CD4-positive, alpha-beta T cell treated with Interleukin-1 beta for 1 hour (primary cell): ENCODE results near the gene CFAP58.
A peak's percentile ranks its signal among the peaks of the same experiment; 100 is the strongest.

Experiments used
- DNase-seq, 2 donors: peaks; one replicate each; pipeline ENCODE4 v3.0.0-alpha.2; 2020 to 2022

The CFAP58 gene

DNA sequence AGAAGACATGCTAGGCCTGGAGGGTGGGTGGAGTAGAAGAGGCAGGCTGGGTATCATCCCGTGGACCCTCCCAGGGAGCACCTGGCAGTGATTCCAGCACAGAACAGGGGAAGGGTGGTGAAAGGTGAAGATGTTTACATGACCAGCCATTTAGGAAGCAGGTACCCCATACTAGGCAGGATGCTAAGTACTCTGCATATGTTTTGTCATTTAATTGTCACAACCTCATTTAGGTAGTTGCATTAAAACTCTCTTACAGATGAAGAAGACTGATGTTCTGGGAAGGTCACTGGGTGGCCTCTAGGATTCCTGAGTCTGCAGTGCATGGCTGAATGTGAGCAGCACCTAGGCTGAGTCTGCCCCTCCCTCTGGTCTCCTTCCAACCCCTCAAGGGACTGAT lies 30.5 kb upstream of the CFAP58 start:
- no peak for DNase-seq

DNA sequence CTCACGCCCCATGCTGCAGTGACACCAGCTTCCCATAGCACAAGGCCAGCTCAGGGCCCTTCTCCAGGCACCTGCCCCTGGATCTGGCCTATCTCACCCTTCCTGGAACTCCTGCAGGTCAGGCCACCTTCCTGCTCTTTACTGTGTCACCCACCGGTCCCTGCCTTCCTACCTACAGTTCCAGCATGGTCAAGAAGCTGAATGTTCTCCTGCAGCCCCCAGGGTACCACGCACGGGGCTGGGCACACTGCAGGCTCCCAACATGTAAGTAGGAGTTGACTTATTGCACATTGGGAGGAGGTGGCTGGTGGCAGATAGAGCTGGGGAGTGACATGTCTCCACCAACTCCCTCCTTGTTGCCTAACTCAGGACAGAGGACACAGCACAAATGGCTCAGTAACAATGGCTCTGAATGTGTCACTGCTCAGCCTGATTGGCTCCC lies 29.9 kb upstream of the CFAP58 start:
- no peak for DNase-seq

DNA sequence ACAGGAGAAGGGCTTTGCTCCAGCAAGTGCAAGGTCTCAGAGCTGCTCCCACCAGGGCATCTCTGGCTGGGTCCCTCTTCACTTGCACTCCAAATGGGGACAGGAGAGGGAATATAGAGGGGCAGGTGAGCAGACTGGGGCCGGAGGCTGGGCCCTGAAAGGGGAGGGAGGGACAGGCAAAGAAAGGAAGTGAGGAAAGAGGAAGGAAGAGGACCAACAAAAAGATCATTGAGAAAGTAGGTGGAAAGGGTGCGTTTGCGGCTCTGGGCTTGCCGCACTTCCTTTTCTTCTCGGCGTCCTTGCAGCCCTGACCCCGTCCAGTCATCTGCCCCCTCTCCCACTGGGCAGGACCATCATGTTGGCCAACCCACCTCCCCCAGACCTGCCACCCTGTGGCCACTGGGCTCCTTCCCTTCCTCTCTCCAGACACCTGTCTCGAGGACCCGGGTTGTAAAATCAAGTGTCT lies 29.4 kb upstream of the CFAP58 start:
- DNase-seq, result peak in 1 of 2 donors; percentile 68

DNA sequence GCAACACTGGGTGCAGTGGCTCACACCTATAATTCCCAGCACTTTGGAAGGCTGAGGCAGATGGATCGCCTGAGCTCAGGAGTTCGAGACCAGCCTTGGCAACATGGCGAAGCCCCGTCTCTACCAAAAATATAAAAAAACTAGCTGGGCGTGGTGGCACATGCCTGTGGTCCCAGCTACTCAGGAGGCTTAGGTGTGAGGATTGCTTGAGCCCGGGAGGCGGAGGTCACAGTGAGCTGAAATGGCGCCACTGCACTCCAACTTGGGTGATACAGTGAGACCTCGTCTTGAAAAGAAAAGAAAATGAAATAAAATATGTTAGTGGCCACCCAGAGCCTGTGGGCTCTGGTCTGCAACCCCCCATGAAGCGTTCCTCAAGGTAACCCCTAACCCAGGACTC lies 28.7 kb upstream of the CFAP58 start:
- no peak for DNase-seq

DNA sequence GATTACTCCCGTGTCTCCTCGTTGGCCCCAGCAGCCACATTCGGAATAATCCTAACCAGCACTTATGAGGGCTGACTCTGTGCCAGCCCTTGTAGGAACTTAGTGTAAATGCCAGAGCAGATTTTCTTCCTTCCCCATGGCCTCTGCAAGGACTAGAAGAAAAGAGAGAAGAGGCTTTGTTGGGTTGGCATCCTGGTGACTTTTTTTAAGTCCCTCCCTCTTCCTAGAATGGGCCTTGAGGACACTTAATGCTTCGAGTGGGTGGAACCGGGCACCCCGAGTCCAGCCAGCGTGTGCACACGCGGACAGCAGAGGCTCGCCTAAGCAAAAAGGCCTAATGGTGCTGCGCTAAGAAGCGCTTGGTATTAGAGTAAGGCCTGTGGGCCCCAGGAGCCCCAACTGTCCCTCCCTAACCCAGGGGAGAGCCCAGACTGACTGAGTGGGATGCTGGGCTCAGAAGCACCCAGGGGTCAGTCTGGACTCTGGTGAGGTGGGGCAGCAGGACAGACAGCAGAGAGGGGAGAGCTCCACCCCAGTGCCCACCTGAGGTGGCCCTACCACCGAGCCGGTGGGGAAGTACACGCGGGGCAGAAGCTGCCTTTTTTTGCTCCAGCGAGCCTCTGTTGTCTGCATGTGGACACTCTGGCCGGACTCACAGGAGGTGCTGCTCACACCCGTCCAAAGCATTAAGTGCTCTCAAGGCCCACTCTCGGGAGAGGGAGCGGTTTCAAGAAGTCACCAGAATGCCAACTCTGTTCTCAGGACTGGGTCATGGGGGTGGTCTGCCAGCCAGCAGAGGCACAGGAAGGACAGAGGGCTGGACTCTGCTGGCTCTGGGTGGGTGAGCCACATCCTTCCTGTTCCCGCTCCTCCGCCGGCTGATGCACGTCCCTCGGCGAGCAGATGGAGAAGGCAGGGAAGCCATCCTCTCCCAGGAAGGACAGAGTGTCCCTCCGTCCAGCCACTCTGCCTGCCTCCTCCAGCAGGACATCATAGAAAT lies 27.9 kb upstream of the CFAP58 start:
- no peak for DNase-seq

DNA sequence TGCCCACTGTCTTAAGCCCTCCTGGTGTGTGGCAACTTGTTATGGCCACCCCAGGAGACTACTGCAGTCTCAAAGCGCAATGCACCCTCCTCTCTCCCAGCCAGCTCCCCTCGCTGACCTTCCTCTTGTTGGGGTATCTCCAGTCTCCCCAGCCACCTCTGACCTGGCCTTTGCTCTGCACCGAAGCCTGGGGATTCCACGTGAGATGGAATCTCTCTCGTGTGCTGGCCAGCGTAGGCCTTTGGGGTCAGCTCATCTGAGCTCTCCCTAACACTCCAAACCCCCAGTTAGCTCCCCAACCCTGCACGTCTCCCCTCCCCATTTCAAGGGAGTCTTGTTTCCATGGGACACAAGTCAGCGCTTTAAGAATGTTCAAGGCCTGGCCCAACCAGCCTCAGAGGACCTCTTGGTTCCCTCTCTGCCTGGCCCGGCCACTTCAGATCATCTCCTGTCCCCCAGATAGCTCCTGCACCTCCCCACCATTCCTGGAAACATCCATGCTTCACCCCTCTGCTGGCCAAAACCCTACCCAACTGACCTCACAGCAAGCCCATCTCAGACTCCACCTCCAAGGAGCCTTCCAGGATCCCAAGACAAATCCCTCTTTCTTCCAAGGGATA lies 26.5 kb upstream of the CFAP58 start:
- DNase-seq, result no peak

DNA sequence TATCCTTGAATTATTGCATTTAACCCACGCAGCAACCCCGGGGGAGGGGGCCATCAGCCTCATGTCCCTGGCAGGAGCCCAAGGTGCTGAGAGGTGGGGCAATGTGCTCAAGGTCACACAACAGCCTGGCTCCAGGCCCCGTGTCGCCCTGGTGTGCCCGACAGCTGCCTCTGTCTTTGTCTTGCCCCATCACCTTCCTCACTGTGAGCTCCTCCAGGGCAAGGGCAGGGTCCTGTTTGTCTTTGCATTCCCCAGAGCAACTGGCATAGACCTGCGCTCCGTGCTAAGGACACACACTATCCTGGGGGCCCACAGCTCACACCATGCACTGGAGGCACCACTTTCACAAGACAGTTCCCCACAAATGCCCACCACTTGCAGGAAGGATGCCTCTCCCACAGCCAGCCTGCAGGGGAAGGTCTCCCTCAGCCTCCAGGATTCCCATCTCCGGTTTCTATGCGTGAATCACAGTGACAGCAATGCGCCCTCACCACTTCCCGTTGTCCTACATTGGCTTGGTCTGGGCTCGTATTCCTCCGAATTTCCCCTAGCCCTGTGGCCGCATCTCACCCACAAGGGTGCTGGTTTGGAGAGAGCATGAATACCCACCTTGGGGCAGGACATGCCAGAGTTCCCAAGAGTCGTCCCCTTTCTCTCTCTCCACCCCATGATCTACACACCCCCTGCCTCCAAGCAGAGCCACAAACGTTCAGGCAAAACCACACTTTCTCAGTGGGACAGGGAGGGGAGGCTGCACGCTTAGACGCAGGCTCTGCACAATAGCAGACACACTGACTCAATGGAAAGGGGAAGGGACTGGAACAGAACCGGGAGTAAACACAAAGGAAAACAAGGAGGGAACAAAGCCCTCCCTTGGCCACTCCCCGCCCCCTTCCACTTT lies 25.6 kb upstream of the CFAP58 start:
- no peak for DNase-seq

DNA sequence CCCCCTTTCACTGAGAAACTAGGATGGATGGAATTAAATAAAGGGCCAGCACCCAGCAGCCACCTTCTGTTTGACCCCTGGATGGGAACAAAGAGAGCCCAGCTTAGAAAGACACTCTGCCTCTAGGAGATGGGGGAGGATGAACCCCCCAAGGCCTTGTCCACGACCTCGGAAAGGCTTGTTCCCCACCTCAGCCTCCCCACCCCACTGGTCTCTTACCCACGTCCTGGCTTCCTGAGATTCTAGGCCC lies 25.1 kb upstream of the CFAP58 start:
- no peak for DNase-seq

DNA sequence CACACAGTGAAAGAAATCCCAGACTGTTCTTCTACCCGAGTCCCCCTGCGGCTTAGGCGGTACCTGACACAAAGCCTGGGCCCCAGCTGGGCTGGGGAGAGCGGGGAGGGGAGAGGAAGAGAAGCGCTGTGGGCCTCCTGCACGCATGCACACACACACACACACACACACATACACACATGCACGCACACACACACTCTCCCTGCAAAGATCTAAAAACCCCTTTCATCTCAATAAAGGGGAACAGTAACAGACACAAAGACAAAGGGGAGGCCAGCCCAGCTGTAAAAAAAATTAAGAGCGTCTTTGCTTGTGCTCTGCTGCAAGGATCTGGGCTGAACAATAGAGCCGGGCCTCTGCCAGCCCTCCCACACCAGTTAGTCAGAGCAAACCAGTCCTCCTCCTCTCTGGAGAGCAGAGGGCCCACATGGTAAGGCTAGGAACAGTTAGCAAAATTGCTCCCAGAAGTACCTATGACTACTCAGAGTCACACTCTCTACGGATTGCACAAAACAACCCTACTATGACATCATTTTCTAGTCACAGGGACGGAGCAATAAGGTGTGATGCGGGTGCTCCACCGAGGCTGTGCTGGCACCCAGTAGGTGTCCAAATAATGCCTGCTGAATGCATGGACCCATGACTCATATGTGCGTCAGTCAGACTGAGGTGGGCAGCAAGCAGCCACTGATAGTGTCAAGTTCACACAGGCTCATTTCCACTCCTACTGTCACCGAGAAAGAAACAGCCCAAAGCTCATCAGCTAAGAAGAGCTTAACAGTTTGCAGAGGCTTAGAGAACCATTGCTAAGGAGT lies 24.5 kb upstream of the CFAP58 start:
- peak; percentile 75 to 86 for DNase-seq

DNA sequence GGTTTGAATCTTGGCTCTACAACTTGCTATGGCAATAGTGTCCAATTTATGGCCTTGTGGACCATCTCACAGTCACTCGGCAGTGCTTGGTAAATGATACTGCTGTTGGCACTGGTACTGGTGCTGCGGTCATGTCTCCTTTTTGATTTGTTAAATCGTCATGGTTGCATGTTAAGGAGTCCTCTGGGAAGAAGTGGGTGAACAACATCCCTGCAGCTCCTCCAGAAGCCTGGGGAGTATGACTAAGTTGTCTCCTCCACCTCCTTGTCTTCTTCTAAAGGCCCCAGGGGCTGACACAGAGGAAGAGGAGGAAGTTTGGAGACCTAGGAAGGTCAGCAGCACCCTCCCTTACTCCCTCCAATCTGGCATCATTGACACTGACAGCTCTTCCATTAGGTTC lies 23.9 kb upstream of the CFAP58 start:
- no peak for DNase-seq

DNA sequence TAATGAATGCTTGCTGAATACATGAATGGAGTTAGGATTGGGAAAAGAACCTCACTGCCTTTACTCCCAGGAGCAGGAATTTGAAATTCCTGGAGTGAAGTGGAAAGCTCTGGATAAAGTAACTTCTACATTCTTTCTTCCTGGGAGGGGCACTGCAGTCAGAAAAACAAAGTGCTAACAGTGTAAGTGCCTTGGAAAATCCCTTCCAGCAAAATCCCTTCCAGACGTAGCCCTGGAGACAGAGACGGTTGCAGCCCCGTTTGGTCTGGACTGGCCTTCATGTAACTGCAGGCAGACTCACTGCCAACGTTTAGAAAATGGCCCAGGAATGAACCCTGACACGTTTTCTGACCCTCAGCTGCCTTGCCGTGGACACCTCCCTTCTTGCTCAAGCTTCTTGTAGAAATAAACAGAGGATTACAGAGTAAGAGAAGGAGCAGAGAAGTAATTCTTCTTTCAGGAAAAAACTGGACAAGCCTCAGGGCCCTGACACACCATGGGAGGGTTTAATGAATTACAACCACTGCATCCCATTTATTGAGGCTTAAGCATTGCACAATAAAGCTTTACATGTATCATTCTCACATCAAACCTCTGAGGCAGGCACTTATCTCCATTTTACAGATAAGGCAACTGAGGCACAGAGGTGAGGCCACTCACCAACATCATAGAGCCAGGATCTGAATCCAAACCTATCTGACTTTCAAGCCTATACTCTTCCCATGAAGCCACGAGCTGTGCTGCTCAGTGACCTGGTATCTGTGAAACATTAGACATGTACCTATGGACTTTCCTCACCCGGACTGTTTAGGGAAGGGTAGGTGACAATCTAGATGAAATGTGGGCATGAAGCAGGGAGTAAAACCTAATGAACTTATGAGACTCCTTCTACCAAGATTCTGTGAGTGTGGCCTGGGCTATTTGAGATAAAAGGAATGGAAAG lies 23.2 kb upstream of the CFAP58 start:
- DNase-seq, result no peak

DNA sequence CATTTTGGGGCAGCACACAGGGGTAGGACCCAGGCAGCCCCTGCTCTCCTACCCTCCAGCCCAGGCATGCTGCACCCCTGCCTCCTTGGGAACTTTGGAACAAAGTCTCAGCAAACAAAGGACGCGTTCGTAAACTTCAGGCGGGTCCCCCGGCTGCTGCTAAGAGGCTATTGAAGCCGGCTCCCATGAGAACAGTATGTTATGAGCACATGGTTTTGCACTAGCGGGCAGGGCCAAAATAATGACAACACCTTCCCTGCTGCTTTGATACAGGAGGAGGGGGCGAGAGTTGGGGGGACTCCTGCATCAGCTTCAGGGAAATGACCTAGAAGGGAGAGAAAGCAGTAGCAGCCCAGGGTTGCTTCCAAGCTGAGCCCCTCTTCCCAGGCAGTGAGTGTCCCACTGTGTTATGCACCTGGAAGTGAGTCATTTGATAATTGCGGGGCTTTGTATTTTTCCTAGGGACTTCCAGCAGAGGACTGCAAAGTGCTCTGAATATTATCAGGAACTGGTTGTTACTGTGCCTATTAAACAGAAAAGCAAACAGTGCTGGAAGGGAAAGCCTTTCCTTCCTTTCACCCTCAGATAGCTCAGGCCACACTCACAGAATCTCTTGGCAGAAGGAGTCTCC lies 22.3 kb upstream of the CFAP58 start:
- DNase-seq, result no peak

DNA sequence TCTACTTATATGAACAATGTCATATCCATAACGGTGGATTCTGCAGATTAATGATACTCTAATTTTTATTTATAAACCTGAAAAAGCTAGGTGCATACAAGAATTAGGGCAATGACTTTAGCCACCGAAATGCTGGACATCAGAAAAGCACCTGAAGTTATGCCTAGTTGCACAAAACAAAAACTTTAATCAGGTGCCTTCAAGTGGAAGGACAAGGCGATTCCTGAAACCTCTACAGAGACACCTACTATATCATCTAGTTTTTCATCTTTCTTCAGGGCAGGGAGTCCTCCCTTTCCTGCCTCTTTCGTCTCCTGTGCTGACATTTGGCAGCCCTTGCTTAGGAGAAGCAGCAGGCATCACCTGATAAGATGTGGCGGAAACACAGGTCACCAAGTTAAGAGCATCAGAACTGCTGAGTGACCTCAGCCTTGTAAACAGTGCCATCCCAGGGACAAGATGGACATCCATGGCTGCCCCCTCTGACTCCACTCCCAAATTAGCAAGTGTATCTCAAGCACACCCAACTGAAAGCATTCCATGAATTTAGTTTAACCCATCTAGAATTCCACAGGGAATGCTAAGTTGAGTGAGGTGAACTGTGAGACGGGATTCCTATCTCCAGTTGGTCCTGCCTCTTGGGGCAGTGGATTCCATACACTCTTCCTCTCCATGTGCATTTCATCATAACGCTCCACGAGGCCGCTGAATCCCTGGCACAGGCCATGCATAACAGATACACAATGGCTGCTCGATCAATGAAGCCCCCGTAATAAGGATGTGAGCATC lies 21.2 kb upstream of the CFAP58 start:
- no peak for DNase-seq

DNA sequence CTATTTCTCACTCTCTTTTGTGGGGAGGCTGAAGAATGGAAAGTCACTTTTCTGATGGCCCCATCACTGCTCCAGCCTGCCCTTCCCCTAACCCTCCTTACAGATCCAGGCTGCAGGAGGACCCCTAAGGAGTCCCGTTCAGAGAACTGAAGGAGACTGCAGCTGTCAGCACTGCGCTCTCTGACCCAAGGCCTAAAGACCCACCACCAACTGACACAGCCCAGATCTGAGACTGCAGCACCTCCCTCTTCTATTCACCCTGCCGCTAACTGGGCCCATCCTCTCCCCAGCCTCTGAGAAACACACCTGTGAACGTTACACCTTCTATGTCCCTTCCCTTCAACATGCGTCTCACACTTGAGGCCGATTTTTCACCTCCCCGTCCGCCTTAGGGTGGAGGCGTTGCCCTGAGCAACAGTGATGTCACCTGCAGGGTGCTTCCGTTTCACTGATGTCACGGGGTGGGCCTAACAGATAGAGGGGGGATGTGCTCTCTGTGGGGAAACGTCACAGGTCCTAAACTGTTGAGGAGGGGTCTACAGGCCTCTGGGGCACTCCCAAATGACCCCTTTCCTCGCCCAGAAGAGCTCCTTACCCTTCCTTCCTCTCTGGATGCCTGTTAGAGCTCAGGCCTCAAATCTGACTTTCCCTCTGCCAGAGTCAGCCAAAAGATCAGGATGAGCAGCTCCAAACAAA lies 20.5 kb upstream of the CFAP58 start:
- DNase-seq, result peak; percentile 76 to 86

DNA sequence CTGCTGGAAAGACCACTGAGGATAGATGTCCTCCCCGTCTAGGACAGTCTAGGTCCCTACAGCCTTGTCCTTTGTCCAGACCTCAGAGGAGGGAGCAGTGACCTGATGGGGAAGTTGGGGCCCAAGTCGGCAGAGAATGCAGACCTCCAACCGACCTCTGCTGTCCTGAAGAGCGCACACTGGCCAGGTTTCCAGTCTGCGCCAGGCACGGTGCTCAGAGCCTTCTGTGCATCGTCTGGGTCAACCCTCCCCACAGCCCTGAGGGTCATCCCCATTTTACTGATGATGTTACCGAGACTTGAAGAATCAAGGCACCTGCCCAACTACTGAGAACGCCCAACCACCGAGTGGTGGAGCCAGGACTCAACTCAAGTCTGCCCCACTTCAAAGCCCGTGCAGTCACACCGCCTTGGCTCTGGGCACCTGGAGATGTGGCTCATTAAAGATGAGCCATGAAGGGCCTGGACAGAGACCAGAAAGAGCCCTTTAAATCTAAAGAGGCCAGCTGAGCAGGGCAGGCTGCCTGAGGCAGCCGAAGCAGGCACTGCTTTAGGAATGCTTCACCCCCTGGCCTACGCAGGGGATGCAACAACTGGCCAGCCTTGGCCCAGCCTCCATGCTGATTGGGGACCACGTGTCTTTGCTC lies 19.8 kb upstream of the CFAP58 start:
- DNase-seq, result no peak

DNA sequence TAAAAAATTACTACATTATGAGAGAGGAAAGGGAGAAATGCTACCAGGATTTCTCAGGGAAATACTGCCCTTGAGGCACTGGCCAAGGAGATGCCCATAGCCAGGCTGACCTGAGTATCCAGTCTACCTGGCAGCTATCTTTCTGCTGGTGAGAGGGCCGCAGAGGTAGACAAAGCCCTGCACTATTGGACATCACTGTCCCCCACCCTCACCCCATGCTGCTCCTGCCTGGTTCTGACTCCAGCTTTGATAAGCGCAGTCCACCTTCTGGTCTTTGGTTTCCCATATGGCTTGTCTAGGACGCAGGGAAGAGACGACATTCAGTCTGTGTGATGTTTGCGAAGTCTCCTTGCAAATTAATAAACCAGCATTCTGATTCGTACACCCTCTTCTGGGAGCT lies 19.1 kb upstream of the CFAP58 start:
- DNase-seq, result no peak

DNA sequence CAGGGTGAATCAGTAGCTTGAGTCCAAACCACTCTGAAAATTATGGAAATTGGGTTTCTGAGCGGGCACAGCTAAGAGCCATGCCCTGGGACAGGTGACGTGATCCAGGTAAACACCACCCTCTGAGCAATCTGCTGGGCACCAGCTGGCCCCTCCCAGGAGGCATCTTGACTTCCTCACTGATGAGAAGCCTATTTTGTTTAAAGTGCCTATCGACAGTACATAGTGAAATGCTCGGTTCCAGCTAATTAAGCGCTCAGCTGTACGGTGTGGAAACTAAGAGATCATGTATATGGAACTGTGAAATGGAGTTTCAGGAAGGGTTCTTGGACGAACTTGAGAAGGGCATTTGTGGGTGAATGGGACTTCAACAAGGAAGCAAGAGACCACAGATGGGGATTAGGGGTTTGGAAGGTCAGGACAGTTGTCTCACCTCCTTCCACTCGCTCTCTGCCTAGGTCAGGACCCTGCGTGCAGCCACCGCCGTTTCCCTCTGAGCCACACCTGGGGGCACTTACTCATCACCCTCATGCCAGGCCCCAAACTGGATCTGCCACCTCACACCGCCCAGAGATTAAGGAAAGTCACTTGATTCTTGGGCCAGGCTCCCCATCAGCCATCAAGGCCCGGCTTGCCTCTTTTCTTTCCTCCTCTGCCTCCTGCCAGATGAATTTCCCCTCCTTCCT lies 18.5 kb upstream of the CFAP58 start:
- no peak for DNase-seq

DNA sequence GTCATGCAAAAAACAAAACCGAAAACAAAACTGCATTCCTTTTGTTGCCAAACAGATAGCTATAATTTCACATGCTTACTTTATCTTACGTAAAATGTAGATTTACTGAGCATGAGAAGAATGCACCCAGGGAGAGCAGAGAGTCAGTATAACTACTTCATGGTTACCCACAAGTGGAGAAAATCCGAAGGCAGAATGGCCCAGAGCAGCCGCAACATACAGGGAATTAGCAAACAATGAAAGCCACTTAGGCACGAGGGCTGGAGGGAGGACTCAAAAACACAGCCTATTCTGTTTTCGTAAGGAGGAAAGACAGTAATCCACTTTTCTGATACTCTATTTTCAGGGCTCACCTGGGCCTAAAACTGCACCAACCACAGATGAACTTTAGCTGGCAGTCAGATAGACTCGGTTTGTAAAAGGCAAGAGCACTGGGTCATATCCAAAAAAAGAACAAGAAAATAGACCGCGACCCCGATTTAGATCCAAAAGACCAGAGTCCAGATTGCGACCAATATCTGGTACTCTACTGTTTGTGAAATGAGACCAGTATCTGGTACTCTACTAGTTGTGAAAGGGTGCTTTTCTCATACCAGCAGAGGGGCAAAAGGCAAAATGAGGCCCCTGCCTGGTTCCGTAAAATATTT lies 16.7 kb upstream of the CFAP58 start:
- DNase-seq, result no peak
